Measurements from ENCODE around the gene GPR183.

GPR183 gene, protein sequence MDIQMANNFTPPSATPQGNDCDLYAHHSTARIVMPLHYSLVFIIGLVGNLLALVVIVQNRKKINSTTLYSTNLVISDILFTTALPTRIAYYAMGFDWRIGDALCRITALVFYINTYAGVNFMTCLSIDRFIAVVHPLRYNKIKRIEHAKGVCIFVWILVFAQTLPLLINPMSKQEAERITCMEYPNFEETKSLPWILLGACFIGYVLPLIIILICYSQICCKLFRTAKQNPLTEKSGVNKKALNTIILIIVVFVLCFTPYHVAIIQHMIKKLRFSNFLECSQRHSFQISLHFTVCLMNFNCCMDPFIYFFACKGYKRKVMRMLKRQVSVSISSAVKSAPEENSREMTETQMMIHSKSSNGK

DNA sequence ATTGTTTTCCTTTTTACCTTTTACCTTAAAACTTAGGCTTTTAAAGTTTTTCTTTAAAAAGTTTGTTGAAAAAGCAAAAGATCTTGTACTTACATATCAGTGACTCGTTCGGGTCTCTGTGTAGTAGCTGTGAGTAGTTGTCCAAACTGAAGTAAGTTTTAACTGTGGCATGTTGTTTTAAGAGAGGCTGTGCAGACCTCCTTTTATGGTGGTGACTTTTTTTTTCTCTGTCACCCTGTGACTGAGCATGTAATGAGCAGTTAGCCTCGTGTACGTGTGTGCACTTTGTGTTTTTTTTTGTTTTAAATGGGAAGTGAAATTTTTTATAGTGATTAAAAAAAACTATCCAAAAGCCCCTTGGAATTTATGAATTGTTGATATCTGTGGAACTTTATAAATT, at the start of gene GPR183:
GPR183 (minus strand) TSS at position 153 of the 400 bp plus-strand sequence. CDS start 11,254 bp downstream, outside the sequence.
- peak within 1 kb of the TSS; percentile 64 for H3K27ac ChIP-seq (ENCODE audit: low read depth, low read length)
- H3K4me1 ChIP-seq (ENCODE audit: control insufficient read depth, insufficient read depth, low read length): 0 out of 2 replicates have a peak, but pooled peaks cover 11% of the 10 kb centered on the region
- H3K9ac ChIP-seq (ENCODE audit: low read depth, low read length): no peak within 1 kb of the TSS
- H3K9me3 ChIP-seq (ENCODE audit: control insufficient read depth, insufficient read depth, low read length): no peaks in the 10 kb centered on the region
- H3K4me3 ChIP-seq (ENCODE audit: low read depth, low read length): no peak within 1 kb of the TSS
- no peaks in the 10 kb centered on the region for H3K27me3 ChIP-seq (ENCODE audit: control insufficient read depth, insufficient read depth, low read length)
- 0 out of 2 replicates have a peak, but pooled peaks cover 3% of the 10 kb centered on the region for H3K36me3 ChIP-seq (ENCODE audit: control insufficient read depth, insufficient read depth, low read length)

DNA sequence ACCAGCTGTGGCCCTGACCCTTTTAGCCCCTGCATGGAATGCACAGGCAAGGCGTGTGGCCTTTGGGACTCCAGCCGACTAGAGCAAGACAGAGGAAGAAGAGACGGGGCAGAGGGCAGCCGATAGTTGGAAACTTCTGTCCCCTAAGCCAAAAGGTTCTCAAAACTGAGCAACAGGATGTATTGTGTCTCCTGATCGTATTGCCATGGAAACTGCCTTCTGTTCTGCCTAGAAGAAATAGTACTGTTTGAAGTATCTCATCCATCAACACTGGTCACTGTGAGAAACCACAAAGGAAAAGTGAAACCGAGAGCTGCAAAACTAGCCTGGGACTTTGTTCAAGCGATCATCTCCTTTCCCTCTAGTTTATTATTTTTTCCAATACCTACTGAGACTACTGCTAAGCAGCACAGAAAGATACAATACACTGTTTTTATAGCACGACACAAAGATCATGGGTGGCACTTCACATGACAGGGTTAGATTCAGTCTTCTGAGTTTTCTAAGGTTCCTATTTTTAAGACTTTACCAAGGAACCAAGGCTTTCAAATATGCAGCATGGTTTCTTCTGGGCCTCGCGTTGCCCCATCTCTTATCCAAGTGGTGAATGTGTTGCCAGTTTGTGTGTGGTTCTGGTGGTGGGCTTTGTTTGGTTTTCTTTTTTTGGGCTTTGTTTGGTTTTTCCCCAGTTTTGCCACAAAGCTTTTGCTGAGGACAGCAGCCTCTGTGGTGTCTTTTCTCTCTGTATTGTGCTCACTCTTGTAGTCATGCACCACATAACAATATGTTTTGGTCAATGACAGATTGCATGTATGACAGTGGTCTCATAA, 49.3 kb upstream of the GPR183 start:
- Histone ChIP-seq H3K4me3 (ENCODE audit: low read depth, low read length) (no peak overlapping the region), H3K36me3 (ENCODE audit: control insufficient read depth, insufficient read depth, low read length) (peaks cover 54% of the 10 kb centered on the region), H3K4me1 (ENCODE audit: control insufficient read depth, insufficient read depth, low read length) (peaks cover 7% of the 10 kb centered on the region; the same call in 1 of the 2 replicates), H3K27ac (ENCODE audit: low read depth, low read length) (no peak overlapping the region), H3K9ac (ENCODE audit: low read depth, low read length) (no peak overlapping the region), H3K9me3 (ENCODE audit: control insufficient read depth, insufficient read depth, low read length) (no peaks in the 10 kb centered on the region), H3K27me3 (ENCODE audit: control insufficient read depth, insufficient read depth, low read length) (no peaks in the 10 kb centered on the region)

DNA sequence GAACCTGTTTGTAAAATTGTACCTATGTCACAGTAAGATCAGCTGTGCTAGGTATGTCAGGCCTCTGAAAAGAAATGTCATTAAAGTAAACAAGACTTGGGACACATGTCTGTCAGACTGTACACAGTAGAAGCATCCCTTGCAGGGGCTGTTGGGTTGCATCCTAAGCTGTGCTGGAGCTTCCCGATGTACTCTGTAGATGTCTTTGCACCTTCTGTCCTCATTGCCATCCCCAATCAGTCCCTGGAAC, 48.7 kb upstream of the GPR183 start:
- Histone ChIP-seq H3K4me3 (ENCODE audit: low read depth, low read length) (no peak overlapping the region), H3K9me3 (ENCODE audit: control insufficient read depth, insufficient read depth, low read length) (no peaks in the 10 kb centered on the region), H3K4me1 (ENCODE audit: control insufficient read depth, insufficient read depth, low read length) (peaks cover 7% of the 10 kb centered on the region; the same call in 1 of the 2 replicates), H3K27me3 (ENCODE audit: control insufficient read depth, insufficient read depth, low read length) (no peaks in the 10 kb centered on the region), H3K9ac (ENCODE audit: low read depth, low read length) (no peak overlapping the region), H3K27ac (ENCODE audit: low read depth, low read length) (no peak overlapping the region), H3K36me3 (ENCODE audit: control insufficient read depth, insufficient read depth, low read length) (peaks cover 55% of the 10 kb centered on the region)

DNA sequence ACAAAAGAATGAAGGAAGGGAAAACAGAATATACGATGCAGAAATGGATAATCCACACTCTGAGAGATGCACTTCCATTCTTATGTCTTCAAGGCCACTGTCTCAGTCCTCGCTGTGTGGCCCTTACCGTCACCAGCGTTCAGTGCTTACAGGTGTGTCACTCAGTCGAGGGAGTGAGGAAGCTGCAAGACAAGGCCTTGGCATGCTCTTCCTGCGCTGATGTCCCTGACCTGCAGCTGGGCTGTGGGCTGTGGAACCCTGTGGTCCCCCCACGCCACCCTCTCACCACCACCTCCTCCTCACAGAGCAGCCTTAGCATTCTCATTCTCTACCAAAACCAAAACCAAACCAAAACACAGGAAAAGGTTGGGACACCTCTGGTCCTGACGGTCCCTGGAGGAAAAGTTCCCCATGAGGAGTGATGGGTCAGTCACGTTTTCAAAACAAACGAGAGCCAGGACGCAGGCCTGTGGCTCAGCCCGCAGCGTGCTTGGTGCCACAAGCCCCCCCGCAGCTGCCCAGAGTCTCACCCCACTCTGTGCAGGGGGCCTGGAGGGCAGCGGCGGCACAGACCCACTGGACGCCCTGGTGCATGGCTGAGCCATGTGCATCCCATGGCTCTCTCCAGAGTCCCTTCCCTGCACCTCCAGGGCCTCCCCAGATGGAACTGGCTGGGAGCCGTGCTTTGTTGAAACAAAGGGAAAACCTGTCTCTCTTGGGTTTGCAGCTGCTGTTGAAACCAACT, 48.2 kb upstream of the GPR183 start:
- Histone ChIP-seq H3K9ac (ENCODE audit: low read depth, low read length) (no peak overlapping the region), H3K27ac (ENCODE audit: low read depth, low read length) (no peak overlapping the region), H3K27me3 (ENCODE audit: control insufficient read depth, insufficient read depth, low read length) (no peaks in the 10 kb centered on the region), H3K4me1 (ENCODE audit: control insufficient read depth, insufficient read depth, low read length) (peaks cover 7% of the 10 kb centered on the region; the same call in 1 of the 2 replicates), H3K36me3 (ENCODE audit: control insufficient read depth, insufficient read depth, low read length) (peaks cover 60% of the 10 kb centered on the region), H3K4me3 (ENCODE audit: low read depth, low read length) (no peak overlapping the region), H3K9me3 (ENCODE audit: control insufficient read depth, insufficient read depth, low read length) (no peaks in the 10 kb centered on the region)

DNA sequence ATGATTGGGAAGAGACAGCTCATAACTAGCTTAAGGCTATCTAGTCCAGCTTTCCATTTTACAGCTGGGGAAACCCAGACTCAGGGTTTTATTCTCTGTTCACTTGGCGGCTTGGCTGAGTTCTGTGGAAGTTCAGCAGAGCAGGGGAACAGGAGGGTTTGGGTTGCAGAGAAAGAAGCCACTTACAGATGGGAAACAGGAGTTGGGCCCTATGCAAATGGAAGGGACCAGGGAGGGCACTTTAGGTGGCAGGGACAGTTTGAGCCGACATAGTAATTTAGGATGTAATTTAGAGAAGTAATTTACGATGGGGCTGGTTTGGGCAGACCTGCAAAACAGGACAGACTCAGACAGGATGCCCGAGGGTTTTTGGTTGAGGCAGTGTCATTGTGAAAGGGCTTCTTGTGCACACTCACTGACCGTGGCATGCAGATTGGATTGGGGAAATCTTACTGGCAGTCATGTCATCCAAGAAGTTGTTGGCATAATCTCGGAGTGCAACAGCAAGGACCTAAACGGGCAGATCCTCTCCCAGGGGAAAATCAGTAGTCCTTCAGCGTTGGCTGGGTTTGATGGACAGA, 47.3 kb upstream of the GPR183 start:
- Histone ChIP-seq H3K9me3 (ENCODE audit: control insufficient read depth, insufficient read depth, low read length) (no peaks in the 10 kb centered on the region), H3K4me3 (ENCODE audit: low read depth, low read length) (no peak overlapping the region), H3K36me3 (ENCODE audit: control insufficient read depth, insufficient read depth, low read length) (peaks cover 60% of the 10 kb centered on the region), H3K9ac (ENCODE audit: low read depth, low read length) (no peak overlapping the region), H3K4me1 (ENCODE audit: control insufficient read depth, insufficient read depth, low read length) (peaks cover 2% of the 10 kb centered on the region; the same call in 1 of the 2 replicates), H3K27ac (ENCODE audit: low read depth, low read length) (no peak overlapping the region), H3K27me3 (ENCODE audit: control insufficient read depth, insufficient read depth, low read length) (no peaks in the 10 kb centered on the region)

DNA sequence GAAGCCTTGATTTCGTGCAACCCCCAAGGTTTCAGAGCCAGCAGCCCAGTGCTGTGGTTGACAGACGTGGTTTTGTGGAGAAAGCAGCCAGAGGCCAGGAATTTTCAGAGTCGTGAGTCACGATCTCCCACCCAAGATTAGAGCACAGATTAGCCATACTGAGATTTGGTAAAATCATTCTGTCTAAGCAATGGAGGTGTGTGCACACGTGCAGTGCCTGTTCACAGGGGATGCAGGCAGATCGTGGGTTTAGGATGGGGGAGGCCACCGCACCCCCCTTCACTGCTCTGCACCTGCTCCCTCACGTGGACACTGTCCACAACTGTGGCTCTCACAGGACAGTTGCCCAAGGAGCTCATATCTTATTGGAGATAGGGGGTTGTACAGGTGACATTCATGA, 46.6 kb upstream of the GPR183 start:
- no peaks in the 10 kb centered on the region for H3K9me3 ChIP-seq (ENCODE audit: control insufficient read depth, insufficient read depth, low read length)
- no peak overlapping the region for H3K27ac ChIP-seq (ENCODE audit: low read depth, low read length)
- H3K9ac ChIP-seq (ENCODE audit: low read depth, low read length): no peak overlapping the region
- peaks cover 62% of the 10 kb centered on the region for H3K36me3 ChIP-seq (ENCODE audit: control insufficient read depth, insufficient read depth, low read length)
- no peaks in the 10 kb centered on the region for H3K4me1 ChIP-seq (ENCODE audit: control insufficient read depth, insufficient read depth, low read length)
- H3K27me3 ChIP-seq (ENCODE audit: control insufficient read depth, insufficient read depth, low read length): no peaks in the 10 kb centered on the region
- H3K4me3 ChIP-seq (ENCODE audit: low read depth, low read length): no peak overlapping the region

DNA sequence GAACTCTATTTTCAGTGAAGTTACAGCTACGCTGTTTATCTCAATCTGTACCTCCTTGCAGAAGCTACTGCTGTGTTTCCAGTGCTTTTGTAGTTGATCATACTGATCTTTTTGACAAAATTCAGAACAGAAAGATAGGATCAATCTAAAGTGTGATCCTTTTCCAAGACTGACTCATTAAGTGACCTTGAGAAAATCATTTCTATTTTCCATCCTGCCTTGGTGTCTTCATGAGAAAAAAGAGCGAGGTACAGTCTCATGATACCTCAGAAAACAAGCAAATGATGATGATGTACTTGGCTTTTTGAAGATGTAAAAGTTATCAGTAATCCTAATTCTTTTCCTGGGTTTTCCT, 46.0 kb upstream of the GPR183 start:
- H3K4me1 ChIP-seq (ENCODE audit: control insufficient read depth, insufficient read depth, low read length): no peaks in the 10 kb centered on the region
- H3K27ac ChIP-seq (ENCODE audit: low read depth, low read length): no peak overlapping the region
- H3K9me3 ChIP-seq (ENCODE audit: control insufficient read depth, insufficient read depth, low read length): no peaks in the 10 kb centered on the region
- H3K4me3 ChIP-seq (ENCODE audit: low read depth, low read length): no peak overlapping the region
- H3K9ac ChIP-seq (ENCODE audit: low read depth, low read length): no peak overlapping the region
- peaks cover 62% of the 10 kb centered on the region for H3K36me3 ChIP-seq (ENCODE audit: control insufficient read depth, insufficient read depth, low read length)
- no peaks in the 10 kb centered on the region for H3K27me3 ChIP-seq (ENCODE audit: control insufficient read depth, insufficient read depth, low read length)

DNA sequence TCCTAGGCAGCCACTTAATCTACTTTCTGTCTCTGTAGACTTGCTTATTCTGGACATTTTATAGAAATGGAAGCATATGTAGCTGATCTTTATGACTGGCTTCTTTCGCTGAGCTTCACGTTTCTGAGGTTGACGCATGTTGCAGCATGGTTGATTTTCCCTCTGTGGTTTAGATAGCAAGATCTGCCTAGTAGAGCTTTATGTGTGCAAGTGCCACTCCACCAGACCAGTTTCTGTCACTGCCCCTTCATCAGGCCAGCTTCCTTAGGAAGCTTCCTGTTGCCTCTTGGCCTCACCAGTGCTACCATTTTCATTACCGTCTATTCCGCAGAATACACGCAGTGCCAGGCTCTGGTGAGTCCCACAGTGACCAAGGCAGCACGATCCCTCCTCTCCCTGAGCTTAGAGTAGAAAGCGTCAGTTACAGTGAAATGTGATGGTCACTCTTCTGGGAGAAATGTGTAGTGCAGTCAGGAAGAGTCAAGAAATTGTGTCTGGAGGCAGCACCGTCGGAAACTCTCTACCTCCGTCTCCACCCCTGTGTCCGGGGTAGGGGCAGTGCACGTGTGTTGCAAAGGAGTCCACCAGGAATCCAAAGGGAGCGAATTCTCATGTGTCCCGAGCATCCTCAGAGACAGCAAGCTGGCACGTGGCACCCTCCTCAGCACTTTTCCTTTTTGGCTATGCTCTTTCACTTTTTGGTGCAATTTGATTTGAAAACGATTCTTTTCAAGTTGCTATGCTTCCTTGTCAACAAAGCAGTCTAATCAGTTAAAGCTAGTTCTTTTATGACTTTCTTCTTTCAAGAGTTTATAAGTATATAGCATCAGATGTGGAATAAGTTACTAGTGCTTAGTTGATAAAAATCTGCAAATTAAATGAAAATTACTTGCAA, 45.4 kb upstream of the GPR183 start:
- Histone ChIP-seq H3K4me3 (ENCODE audit: low read depth, low read length) (no peak overlapping the region), H3K27me3 (ENCODE audit: control insufficient read depth, insufficient read depth, low read length) (no peaks in the 10 kb centered on the region), H3K9ac (ENCODE audit: low read depth, low read length) (no peak overlapping the region), H3K27ac (ENCODE audit: low read depth, low read length) (no peak overlapping the region), H3K4me1 (ENCODE audit: control insufficient read depth, insufficient read depth, low read length) (no peaks in the 10 kb centered on the region), H3K36me3 (ENCODE audit: control insufficient read depth, insufficient read depth, low read length) (peaks cover 64% of the 10 kb centered on the region), H3K9me3 (ENCODE audit: control insufficient read depth, insufficient read depth, low read length) (no peaks in the 10 kb centered on the region)

DNA sequence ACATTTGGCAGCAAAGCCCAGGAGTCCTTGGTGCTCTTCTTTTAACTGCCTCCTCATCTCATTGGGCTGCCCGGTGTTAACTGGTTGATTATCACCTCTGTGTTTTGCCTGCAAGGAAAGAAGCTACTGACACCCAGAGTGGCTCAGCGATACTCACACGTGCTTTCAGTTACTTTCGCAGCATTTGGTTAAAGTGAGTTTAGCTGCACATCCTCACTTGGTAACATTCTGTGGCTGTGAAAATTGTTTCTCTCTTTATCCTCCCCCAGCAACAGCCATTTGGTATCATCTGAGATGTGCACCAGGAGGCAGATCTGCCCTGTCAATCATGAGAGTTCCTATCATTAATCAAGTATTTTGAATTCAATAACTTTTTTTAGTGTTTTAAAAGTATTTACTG, 44.6 kb upstream of the GPR183 start:
- no peaks in the 10 kb centered on the region for H3K27me3 ChIP-seq (ENCODE audit: control insufficient read depth, insufficient read depth, low read length)
- no peaks in the 10 kb centered on the region for H3K4me1 ChIP-seq (ENCODE audit: control insufficient read depth, insufficient read depth, low read length)
- peaks cover 60% of the 10 kb centered on the region for H3K36me3 ChIP-seq (ENCODE audit: control insufficient read depth, insufficient read depth, low read length)
- H3K9me3 ChIP-seq (ENCODE audit: control insufficient read depth, insufficient read depth, low read length): no peaks in the 10 kb centered on the region
- H3K27ac ChIP-seq (ENCODE audit: low read depth, low read length): no peak overlapping the region
- no peak overlapping the region for H3K4me3 ChIP-seq (ENCODE audit: low read depth, low read length)
- no peak overlapping the region for H3K9ac ChIP-seq (ENCODE audit: low read depth, low read length)

DNA sequence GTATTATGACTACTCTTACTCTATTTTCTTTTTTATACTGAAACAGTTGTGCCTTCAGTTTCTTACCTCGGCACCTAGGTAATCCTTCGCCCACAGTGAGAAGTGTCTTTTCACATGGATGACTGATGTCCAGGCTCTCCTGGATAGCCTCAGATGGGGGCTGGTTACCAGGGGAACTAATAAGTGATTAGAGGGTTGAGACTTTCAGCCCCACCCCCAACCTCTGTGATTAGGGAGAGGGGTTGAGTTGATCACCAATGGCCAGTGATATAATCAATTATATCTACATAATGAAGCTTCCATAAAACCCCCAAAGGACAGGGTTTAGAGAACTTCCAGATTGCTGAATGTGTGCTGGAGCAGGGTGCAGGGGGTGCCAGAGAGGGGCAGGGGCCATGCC, 43.0 kb upstream of the GPR183 start:
- Histone ChIP-seq H3K4me1 (ENCODE audit: control insufficient read depth, insufficient read depth, low read length) (no peaks in the 10 kb centered on the region), H3K27ac (ENCODE audit: low read depth, low read length) (no peak overlapping the region), H3K4me3 (ENCODE audit: low read depth, low read length) (no peak overlapping the region), H3K36me3 (ENCODE audit: control insufficient read depth, insufficient read depth, low read length) (peaks cover 44% of the 10 kb centered on the region), H3K9me3 (ENCODE audit: control insufficient read depth, insufficient read depth, low read length) (no peaks in the 10 kb centered on the region), H3K27me3 (ENCODE audit: control insufficient read depth, insufficient read depth, low read length) (no peaks in the 10 kb centered on the region), H3K9ac (ENCODE audit: low read depth, low read length) (no peak overlapping the region)

Measured in HUES48 (cell line).